ENCODE results near the gene BTBD9. TPM values are rescaled to one million over a fixed set of nuclear protein-coding genes. Genes with fewer than 3 reads are reported as not detected.

BTBD9 gene
- total RNA-seq, 1 experiment from 2014 or later = 8.9 TPM

DNA sequence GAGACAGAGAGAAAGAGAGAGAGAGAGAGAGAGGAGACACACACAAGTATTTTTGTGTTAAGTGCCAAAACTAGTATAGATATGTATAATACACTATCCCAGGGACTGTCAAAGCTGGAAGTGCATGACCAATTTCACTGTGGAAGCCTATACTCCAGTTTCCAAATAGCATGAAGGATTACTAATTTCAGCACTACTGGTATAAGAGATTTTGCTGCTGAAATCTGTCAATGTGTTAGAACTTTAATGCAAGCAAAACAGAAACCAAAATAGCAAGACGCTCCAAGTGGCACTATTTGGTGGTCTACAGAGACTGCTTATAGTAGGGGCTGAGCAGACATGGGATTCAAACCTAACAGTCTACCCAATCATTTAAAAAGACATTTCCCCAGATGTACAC is 284.8 kb downstream of the BTBD9 start:
- Histone ChIP-seq H2BK120ac (ENCODE audit: low read depth, low read length, poor library complexity, severe bottlenecking) (no peak overlapping the region), H3K79me2 (ENCODE audit: insufficient read depth, low read length) (no peaks in the 10 kb centered on the region), H2BK5ac (ENCODE audit: insufficient read length, low read length) (no peak overlapping the region), H2AFZ (ENCODE audit: low read length) (no peak overlapping the region), H3K4ac (ENCODE audit: low read depth, low read length) (no peak overlapping the region), H4K20me1 (ENCODE audit: control insufficient read depth, insufficient read depth, insufficient read length) (no peaks in the 10 kb centered on the region), H3K27me3 (ENCODE audit: insufficient read depth, low read length) (no peaks in the 10 kb centered on the region), H3K4me2 (ENCODE audit: insufficient read depth, insufficient read length, low read length) (no peak overlapping the region), H3K9ac (ENCODE audit: extremely low read depth, insufficient read length, low read length) (no peak overlapping the region), H2BK20ac (ENCODE audit: low read depth, low read length, poor library complexity, severe bottlenecking) (no peak overlapping the region), H4K91ac (ENCODE audit: insufficient read length, low read depth, low read length) (no peak overlapping the region), H3K79me1 (ENCODE audit: insufficient read depth, low read depth, low read length, poor library complexity, severe bottlenecking) (no peaks in the 10 kb centered on the region), H3K23ac (ENCODE audit: insufficient read length, low read depth, low read length) (no peak overlapping the region), H3K14ac (ENCODE audit: insufficient read depth, low read length) (no peak overlapping the region), H2BK12ac (ENCODE audit: insufficient read length, low read depth, low read length) (no peak overlapping the region), H3K23me2 (ENCODE audit: insufficient read length, low read depth, low read length, poor library complexity, severe bottlenecking) (no peaks in the 10 kb centered on the region), H3T11ph (ENCODE audit: low read length) (no peak overlapping the region), H3K56ac (ENCODE audit: insufficient read length, low read depth, low read length) (no peak overlapping the region), H3K27ac (ENCODE audit: insufficient read length, low read depth, low read length) (no peak overlapping the region), H3K4me1 (ENCODE audit: insufficient read depth, low read length) (0 out of 2 replicates have a peak, but pooled peaks cover under 1% of the 10 kb centered on the region), H2AK5ac (ENCODE audit: insufficient read length, low read length) (no peak overlapping the region), H3K18ac (ENCODE audit: insufficient read length, low read depth, low read length) (no peak overlapping the region), H3K9me3 (ENCODE audit: control insufficient read depth, low read depth, low read length) (no peaks in the 10 kb centered on the region), H4K5ac (ENCODE audit: insufficient read length, low read depth, low read length) (no peak overlapping the region), H4K8ac (replicated peaks; ENCODE audit: insufficient read length, low read depth, low read length) (no peak overlapping the region), H2BK15ac (ENCODE audit: low read depth, low read length) (no peak overlapping the region)
- Mint-ChIP-seq H3K9me3 (no peaks in the 10 kb centered on the region), H3K27ac (no peak overlapping the region), H3K4me3 (no peak overlapping the region), H3K36me3 (ENCODE audit: insufficient read depth in 1 of 3, low read depth in 3 of 3) (no peaks in the 10 kb centered on the region), H3K27me3 (ENCODE audit: low read depth) (no peaks in the 10 kb centered on the region; the same call in 1 of the 2 replicates), H3K4me1 (peaks cover 13 to 16% of the 10 kb centered on the region in 2 experiments)
- no peak for TF ChIP-seq CTCF (conservative IDR thresholded peaks at IDR 0.05)
- DNase-seq = no peak
- no CpG with 5 or more reads among the region's 1 CpG for whole genome bisulfite sequencing (ENCODE audit: extremely low coverage, insufficient read length, low lambda C conversion rate)

Measured in H9 (cell line).